B cell (primary cell): ENCODE measurements around the gene CLK4. TPM values are rescaled to one million over a fixed set of nuclear protein-coding genes. Genes with fewer than 3 reads are reported as not detected.

Source experiments
- ATAC-seq: fragments of 200-7000 bp; cut with Tn5 transposase; one replicate; pipeline ENCODE4 v1.10.0; 2021; ENCODE audit warnings: low read depth, mild to moderate bottlenecking, moderate number of reproducible peaks, moderate library complexity
- CTCF ChIA-PET: fragments of 350-600 bp; sonication (Branson Sonifier 250); formaldehyde crosslinking; loops from one replicate; lab custom pipeline; 2021; ENCODE audit warnings: antibody characterized with exemption, inconsistent platforms; lab: Charles Lee
- POLR2A ChIA-PET: fragments of 350-600 bp; sonication (Branson Sonifier 250); formaldehyde crosslinking; loops from one replicate; lab custom pipeline; 2021; ENCODE audit warnings: antibody characterized with exemption; lab: Charles Lee
- DNase-seq: peaks from one replicate; pipeline ENCODE4 v3.0.0; 2013
- H2AFZ ChIP-seq: 2 replicates; pipeline ENCODE4 v1.6.1; 2012; ENCODE audit warnings: mild to moderate bottlenecking, low read depth, low read length; ENCODE audit not compliant: insufficient read depth, poor library complexity, severe bottlenecking
- H3K27ac ChIP-seq, 2 donors: 1 replicate in 1 of 2; 2 replicates in 1 of 2; pipeline ENCODE4 v1.5.1; 2012 to 2013; ENCODE audit warnings: low read length in 2 of 2, mild to moderate bottlenecking in 2 of 2, moderate library complexity in 1 of 2
- H3K27me3 ChIP-seq, 4 experiments: fragments of 200-600 bp in 1 of 4; sonication (generic) in 1 of 4; replicated peaks in 1 of 4; 1 replicate in 2 of 4; 2 replicates in 2 of 4; pipeline versions ENCODE4 v1.6.1 to v1.7.0; 2013 to 2016; ENCODE audit warnings: low read length in 3 of 4, mild to moderate bottlenecking in 2 of 4, mixed read lengths in 1 of 4, moderate library complexity in 1 of 4; ENCODE audit not compliant: insufficient read depth in 4 of 4, control insufficient read depth in 3 of 4; ENCODE audit errors: control extremely low read depth in 1 of 4
- H3K36me3 ChIP-seq, 2 experiments: replicated peaks in 1 of 2; 1 replicate in 1 of 2; 2 replicates in 1 of 2; pipeline versions ENCODE4 v1.6.1 to v1.7.1; 2013; ENCODE audit warnings: low read length in 1 of 2; ENCODE audit not compliant: insufficient read depth in 2 of 2, control insufficient read depth in 1 of 2; ENCODE audit errors: control extremely low read depth in 1 of 2, extremely low read depth in 1 of 2
- H3K4me1 ChIP-seq, 2 donors: fragments of 200-600 bp in 1 of 2; sonication (generic) in 1 of 2; 1 replicate in 1 of 2; 2 replicates in 1 of 2; pipeline versions ENCODE4 v1.5.1 to v1.6.1; 2013 to 2017; ENCODE audit warnings: low read length in 2 of 2; ENCODE audit not compliant: control insufficient read depth in 2 of 2, insufficient read depth in 2 of 2
- H3K4me2 ChIP-seq: replicated peaks from 2 replicates; pipeline ENCODE3; 2012; ENCODE audit warnings: mild to moderate bottlenecking, low read depth, low read length; ENCODE audit not compliant: poor library complexity, severe bottlenecking
- H3K4me3 ChIP-seq, 5 experiments: fragments of 200-600 bp in 1 of 5; sonication (generic) in 1 of 5; 1 replicate in 3 of 5; 2 replicates in 2 of 5; pipeline versions ENCODE4 v1.5.1 to v1.7.0; 2011 to 2016; ENCODE audit warnings: low read length in 4 of 5, mild to moderate bottlenecking in 4 of 5, low read depth in 2 of 5, control low read depth in 1 of 5, moderate library complexity in 1 of 5; ENCODE audit not compliant: insufficient read depth in 1 of 5; ENCODE audit errors: control extremely low read depth in 1 of 5, extremely low read depth in 1 of 5
- H3K79me2 ChIP-seq: fragments of 200-600 bp; sonication (generic); one replicate; pipeline ENCODE4 v1.6.0; 2016; ENCODE audit warnings: low read length; ENCODE audit not compliant: control insufficient read depth, insufficient read depth
- H3K9ac ChIP-seq: fragments of 200-600 bp; sonication (generic); 2 replicates; pipeline ENCODE4 v1.6.1; 2017; ENCODE audit warnings: mild to moderate bottlenecking, low read length, moderate library complexity
- H3K9me3 ChIP-seq, 3 donors: one replicate each; pipeline versions ENCODE4 v1.6.1 to v1.7.1; 2013; ENCODE audit warnings: low read length in 2 of 3; ENCODE audit not compliant: control insufficient read depth in 2 of 3, insufficient read depth in 1 of 3; ENCODE audit errors: control extremely low read depth in 1 of 3
- H4K20me1 ChIP-seq: 2 replicates; pipeline ENCODE4 v1.6.0; 2012; ENCODE audit warnings: mild to moderate bottlenecking, low read length; ENCODE audit not compliant: insufficient read depth, control insufficient read depth, poor library complexity, severe bottlenecking
- H3K27ac Mint-ChIP-seq: one replicate; pipeline ENCODE4 v1.8.0; 2021; ENCODE audit warnings: mixed read lengths
- H3K27me3 Mint-ChIP-seq: one replicate; pipeline ENCODE4 v1.8.0; 2021; ENCODE audit warnings: mixed read lengths
- H3K4me1 Mint-ChIP-seq: one replicate; pipeline ENCODE4 v1.8.0; 2021; ENCODE audit warnings: mixed read lengths
- H3K4me3 Mint-ChIP-seq: one replicate; pipeline ENCODE4 v1.8.0; 2021; ENCODE audit warnings: mixed read lengths
- H3K9me3 Mint-ChIP-seq: one replicate; pipeline ENCODE4 v1.8.0; 2022; ENCODE audit warnings: mixed read lengths; ENCODE audit not compliant: insufficient read depth
- EZH2 ChIP-seq: IDR thresholded peaks from 2 replicates; pipeline ENCODE4 v1.6.1; 2012; ENCODE audit warnings: borderline replicate concordance, low read depth, mild to moderate bottlenecking, moderate library complexity, low read length; ENCODE audit not compliant: insufficient read depth, poor library complexity, severe bottlenecking
- WGBS: methylation state at CpG from one replicate; pipeline ENCODE4 v1.1.5; 2013; ENCODE audit warnings: missing lambda C conversion rate; ENCODE audit not compliant: insufficient coverage; 5-methylcytosine and 5-hydroxymethylcytosine counted together
- intact Hi-C: fragments of 100-400 bp; cut with micrococcal nuclease; formaldehyde crosslinking; loops from one replicate; pipeline ENCODE4 v1.10.0; 2022
- polyA plus RNA-seq: library from polyadenylated mRNA; depleted of rRNA; stranded (reverse); fragments of >200 nt; gene quantifications from 2 replicates; pipeline ENCODE4 v1.2.3, GENCODE V29; 2012
- total RNA-seq, 2 donors: library from RNA; stranded (reverse); fragments of 120-200 nt in 1 of 2; gene quantifications; 1 replicate in 1 of 2; 2 replicates in 1 of 2; pipeline versions ENCODE4 v1.2.3 to v1.2.4, GENCODE V29; 2013 to 2022
- TF ChIP-seq, protein P1 (sequence below): fragments of 200-600 bp; IDR thresholded peaks from one replicate; pipeline ENCODE4 v1.8.0; 2022; ENCODE audit warnings: antibody characterized with exemption, mild to moderate bottlenecking

The CLK4 gene
- total and polyA plus RNA-seq, 2 donors (not counting 1 experiment from before 2014, with no cell fraction given) = 72.3 to 132 TPM

DNA sequence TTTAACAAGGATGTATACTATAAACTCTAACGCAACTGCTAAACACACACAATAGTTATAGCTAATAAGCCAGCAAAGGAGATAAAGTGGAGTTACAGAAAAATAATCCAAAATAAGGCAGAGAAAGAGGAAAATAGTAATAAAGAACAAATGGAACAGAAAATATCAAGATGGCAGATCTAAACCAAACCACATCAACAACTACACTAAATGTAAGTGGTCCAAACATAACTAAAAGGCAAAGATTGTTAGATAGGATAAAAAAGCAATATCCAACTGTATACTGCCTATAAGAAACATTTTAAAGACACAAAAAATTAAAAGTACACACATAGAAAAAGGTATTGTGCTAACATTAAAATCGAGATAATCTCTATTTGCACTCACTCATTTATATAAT is 31.1 kb downstream of the CLK4 start:
- ChIA-PET POLR2A (no interaction called here), CTCF (interaction anchor here (0.5 kb wide), 1 partner anchor 16 kb away, joined by 3 read pairs; no protein-coding TSS in a partner anchor)
- no peaks in the 10 kb centered on the region for H3K36me3 ChIP-seq
- intact Hi-C loops = no loop called here
- H3K4me1 ChIP-seq = peaks cover 3 to 4% of the 10 kb centered on the region in 2 donors
- peaks cover 0 to 15% (median 8%) of the 10 kb centered on the region in 4 experiments for H3K27me3 ChIP-seq
- Mint-ChIP-seq H3K27ac (no peak overlapping the region), H3K4me3 (no peak overlapping the region), H3K27me3 (peaks cover 12% of the 10 kb centered on the region), H3K9me3 (peaks cover 17% of the 10 kb centered on the region), H3K4me1 (peaks cover 6% of the 10 kb centered on the region)
- peaks cover 8 to 19% (median 9%) of the 10 kb centered on the region in 3 donors for H3K9me3 ChIP-seq
- no peaks in the 10 kb centered on the region for H3K79me2 ChIP-seq
- no peak for DNase-seq
- TF ChIP-seq, protein P1, sequence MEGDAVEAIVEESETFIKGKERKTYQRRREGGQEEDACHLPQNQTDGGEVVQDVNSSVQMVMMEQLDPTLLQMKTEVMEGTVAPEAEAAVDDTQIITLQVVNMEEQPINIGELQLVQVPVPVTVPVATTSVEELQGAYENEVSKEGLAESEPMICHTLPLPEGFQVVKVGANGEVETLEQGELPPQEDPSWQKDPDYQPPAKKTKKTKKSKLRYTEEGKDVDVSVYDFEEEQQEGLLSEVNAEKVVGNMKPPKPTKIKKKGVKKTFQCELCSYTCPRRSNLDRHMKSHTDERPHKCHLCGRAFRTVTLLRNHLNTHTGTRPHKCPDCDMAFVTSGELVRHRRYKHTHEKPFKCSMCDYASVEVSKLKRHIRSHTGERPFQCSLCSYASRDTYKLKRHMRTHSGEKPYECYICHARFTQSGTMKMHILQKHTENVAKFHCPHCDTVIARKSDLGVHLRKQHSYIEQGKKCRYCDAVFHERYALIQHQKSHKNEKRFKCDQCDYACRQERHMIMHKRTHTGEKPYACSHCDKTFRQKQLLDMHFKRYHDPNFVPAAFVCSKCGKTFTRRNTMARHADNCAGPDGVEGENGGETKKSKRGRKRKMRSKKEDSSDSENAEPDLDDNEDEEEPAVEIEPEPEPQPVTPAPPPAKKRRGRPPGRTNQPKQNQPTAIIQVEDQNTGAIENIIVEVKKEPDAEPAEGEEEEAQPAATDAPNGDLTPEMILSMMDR = no peak
- no peak for TF ChIP-seq EZH2
- no peak overlapping the region for H2AFZ ChIP-seq
- H3K4me2 ChIP-seq = no peak overlapping the region
- H3K27ac ChIP-seq = no peak overlapping the region
- no peak for ATAC-seq
- no peak overlapping the region for H3K9ac ChIP-seq
- no peak overlapping the region for H3K4me3 ChIP-seq
- WGBS = no CpG with 5 or more reads among the region's 2 CpGs
- no peaks in the 10 kb centered on the region for H4K20me1 ChIP-seq

DNA sequence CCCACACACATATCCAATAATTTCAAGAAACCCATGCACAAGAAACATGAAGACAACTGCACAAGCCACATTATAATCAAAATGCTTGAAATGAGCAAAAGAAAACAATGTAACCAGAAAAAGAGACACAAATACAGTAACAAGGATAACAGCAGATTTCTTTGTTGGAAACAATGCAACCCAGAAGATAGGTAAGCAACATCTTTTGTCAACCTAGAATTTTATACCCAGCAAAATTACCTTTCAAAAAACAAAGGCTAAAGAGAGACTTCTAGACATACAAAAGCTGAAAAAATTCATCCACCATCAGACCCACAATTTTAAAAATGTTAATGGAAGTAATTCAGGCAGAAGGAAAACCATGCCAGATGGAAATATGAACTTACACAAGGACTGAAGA is 31.7 kb downstream of the CLK4 start:
- peaks cover 17% of the 10 kb centered on the region for H3K9me3 Mint-ChIP-seq

More for the DNA sequence above, 31.7 kb downstream of the CLK4 start:
- Mint-ChIP-seq H3K4me1 (peaks cover 9% of the 10 kb centered on the region), H3K4me3 (no peak overlapping the region), H3K27me3 (peaks cover 15% of the 10 kb centered on the region), H3K27ac (no peak overlapping the region)
- Histone ChIP-seq H3K4me3 (no peak overlapping the region), H2AFZ (no peak overlapping the region), H4K20me1 (no peaks in the 10 kb centered on the region), H3K4me2 (no peak overlapping the region), H3K27me3 (peaks cover 0 to 18% (median 8%) of the 10 kb centered on the region in 4 experiments), H3K9ac (no peak overlapping the region), H3K27ac (no peak overlapping the region), H3K9me3 (peaks cover 8 to 19% (median 9%) of the 10 kb centered on the region in 3 donors), H3K4me1 (peaks cover 7 to 8% of the 10 kb centered on the region in 2 donors), H3K36me3 (no peaks in the 10 kb centered on the region), H3K79me2 (no peaks in the 10 kb centered on the region)
- ChIA-PET POLR2A (no interaction called here), CTCF (no interaction called here)
- no peak for TF ChIP-seq EZH2
- TF ChIP-seq, protein P1 = no peak
- DNase-seq (no peak), ATAC-seq (no peak)
- intact Hi-C loops = no loop called here
